ENCODE measurements around the gene GJA1.
"Not testable (repeated sequence)": the region's sequence is repeated elsewhere in the genome, so short reads cannot be mapped to it uniquely, and the experiment has no call there.

Gene GJA1

GRCh38 chr6:121435444-121436069, at the start of gene GJA1:
GJA1 (plus strand) TSS chr6:121435646; CDS start chr6:121446848, 11,202 bp downstream.
- peak; percentile 69 for DNase-seq (ENCODE audit: low read depth)

GRCh38 chr6:121386551-121386950, 48.9 kb upstream of the GJA1 start:
- DNase-seq (ENCODE audit: low read depth), result not testable (repeated sequence)

- DNase-seq (ENCODE audit: low read depth), result no peak
Observed at GRCh38 chr6:121389419-121389818, 46.0 kb upstream of the GJA1 start.

DNA sequence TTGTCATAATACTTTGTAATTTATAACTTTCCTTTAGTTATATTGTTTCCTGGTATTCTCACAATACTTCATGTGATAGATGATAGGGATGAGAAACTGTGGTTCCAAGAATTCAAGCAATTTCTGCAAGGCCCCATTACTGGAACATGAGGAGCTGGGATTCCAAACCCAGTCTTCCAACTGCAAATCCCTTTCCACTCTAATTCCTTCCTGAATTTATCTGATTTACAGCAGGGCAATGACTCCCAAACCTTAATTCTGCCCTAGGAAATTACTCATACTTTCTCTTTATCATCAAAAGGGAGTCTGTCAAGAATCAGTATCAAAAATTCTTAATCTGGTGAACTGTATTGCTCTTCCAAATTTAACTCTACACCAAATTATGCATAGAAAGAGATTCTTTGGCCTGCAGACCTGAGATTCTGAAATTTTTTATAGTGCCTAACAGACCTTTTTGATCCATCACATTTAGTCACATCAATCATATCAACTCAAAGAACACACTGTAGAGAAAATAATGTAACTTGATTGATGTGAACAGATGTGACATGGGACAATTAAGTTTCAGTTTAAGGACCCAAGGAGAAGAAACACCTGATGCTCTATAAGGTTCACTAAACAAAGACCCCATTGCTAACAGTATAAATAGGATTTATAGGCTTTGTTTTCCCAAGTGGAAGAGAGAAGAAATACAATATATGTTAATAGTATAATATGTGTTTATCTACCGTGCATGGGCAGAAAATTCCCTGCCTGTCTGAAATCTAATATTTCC, 41.5 kb upstream of the GJA1 start:
- DNase-seq (ENCODE audit: low read depth), result no peak

DNA sequence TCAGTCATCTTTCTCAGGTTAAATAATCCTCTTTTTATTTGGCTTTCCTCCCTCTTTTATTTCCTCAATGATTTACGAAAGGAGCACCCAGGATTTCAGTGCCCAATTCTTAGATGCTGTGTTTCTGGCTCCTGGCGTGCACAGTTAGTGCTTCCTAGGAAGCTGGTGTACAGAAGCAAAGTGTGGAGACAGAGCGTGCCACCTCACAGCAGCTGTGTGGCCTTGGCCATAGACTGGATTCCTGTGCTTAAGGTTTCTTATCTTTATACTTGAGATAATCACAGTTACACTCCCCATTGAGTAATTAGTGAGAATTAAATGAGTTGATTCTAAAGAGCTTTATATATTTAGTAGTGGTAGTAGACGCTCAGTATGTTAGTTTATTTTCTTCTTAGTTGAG, 39.7 kb upstream of the GJA1 start:
- no peak for DNase-seq (ENCODE audit: low read depth)

DNA sequence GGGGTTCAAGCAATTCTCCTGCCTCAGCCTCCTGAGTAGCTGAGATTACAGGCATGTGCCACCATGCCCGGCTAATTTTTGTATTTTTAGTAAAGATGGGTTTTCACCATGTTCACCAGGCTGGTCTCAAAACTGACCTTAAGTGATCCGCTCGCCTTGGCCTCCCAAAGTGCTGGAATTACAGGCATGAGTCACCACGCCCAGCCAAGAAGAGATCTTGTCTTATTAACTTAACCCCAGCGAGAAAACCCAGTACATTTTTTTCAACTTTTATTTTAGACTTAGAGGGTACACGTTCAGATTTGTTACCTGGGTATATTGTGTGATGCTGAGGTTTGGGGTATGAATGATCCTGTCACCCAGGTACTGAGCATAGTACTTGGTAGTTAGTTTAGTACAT, 38.3 kb upstream of the GJA1 start:
- not testable (repeated sequence) for DNase-seq (ENCODE audit: low read depth)

DNA sequence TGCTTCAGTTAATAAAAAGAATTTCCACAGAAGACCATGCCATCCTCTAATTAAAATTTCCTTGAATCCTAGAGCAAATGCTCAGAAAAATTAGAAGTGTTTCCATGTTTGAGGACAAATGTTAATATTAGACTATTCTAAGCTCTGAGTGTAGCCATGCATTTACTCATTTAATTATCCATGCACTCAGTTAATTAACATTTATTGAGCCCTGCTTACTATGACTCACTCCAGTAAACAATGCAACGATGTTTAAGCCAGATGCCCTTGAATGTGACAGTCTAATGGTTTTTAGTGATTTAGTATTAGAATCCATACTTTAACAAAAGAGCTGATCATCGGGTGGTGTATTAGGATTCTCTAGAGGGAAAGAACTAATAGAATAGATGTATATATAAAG, 37.3 kb upstream of the GJA1 start:
- no peak for DNase-seq (ENCODE audit: low read depth)

DNA sequence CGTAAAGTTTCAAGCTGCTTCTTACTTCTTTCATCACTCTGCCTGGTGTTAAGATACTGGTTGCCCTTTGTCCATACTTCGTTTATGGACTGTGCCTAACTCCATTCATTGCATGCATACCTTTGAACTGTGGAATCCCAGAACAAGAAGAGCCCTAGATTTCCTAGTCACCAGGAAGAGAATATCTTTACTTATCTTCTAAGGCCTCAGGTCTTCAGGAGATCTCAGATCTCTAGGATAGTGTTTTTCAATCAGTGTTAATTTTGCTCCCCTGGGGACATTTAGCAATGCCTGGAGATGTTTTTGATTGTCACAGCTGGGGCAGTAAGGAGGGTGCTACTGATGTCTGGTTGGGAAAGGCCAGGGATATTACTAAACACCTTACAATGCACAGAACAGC, 35.5 kb upstream of the GJA1 start:
- no peak for DNase-seq (ENCODE audit: low read depth)

- no peak for DNase-seq (ENCODE audit: low read depth)
Observed at GRCh38 chr6:121403964-121404363, 31.5 kb upstream of the GJA1 start.

DNA sequence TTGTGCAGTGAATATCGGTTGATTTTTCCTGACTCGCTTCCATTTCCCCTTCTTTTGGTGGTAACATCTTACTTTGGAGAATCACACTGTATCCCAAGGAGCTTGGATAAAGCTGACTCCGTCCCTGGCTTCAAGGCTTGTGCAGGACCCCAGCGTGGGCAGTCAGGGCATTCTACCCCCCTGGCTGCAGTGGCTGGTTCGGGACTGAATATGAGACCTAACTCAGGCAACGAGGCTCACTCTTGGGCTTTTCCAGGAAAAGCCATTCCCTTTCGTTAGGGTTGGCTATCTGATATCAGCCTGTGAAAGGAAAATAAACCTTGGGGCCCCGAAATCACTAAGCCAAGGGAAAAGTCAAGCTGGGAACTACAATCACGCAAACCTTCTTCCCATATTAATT, 30.1 kb upstream of the GJA1 start:
- no peak for DNase-seq (ENCODE audit: low read depth)

- DNase-seq (ENCODE audit: low read depth), result no peak
Observed at GRCh38 chr6:121408321-121408720, 27.1 kb upstream of the GJA1 start.

DNA sequence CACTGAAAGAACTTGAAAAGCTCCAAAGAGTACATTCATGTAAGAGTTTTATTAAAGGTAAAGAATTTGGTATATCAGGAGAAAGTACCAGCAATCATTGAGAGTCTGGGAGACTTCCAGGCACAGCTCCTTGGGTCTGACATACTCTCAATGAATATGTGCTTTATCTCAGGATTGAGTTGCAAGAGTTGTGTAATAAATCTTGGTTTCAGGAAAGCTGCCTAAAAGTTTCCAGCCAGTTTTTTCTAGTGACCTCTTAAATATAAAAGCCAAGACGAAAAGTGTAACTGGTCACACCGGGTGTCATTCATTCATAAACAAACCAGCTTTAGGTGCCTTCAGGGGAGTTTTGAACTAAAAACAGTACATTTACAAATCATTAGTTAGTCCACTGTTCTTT, 21.6 kb upstream of the GJA1 start:
- no peak for DNase-seq (ENCODE audit: low read depth)

DNA sequence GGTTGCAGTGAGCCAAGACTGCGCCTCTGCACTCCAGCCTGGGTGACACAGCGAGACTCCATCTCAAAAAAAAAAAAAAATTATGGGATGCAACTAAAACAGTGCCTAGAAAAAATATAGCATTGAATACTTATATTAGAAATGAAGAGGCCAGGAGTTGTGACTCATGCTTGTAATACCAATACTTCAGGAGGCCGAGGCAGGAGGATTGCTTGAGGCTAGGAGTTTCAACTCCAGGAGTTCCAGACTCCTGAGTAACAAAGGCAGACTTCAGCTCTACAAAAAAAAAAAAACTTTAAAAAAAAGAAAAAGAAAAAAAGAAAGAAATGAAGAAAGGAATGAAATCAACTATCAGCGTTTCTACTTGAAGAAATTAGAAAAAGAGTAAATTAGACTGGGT, 17.1 kb upstream of the GJA1 start:
- no peak for DNase-seq (ENCODE audit: low read depth)

DNA sequence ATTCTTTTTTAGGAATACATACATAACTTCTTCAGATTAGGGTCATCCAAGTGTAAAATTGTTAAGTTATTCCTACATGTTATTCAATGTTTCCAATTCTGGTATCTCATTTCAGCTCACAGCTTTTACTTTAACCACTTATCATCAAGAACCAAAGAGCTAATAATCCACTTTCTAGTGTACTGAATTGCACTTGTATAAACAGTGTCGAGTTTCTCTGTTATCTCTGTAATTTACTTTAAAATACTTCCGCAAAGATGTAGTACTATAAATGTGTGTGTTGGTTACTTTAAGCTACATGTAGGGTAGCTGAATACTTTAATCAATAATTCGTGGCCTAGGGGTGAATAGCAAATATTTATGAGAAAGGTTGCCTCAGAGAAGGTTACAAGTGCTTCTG, 8.8 kb upstream of the GJA1 start:
- DNase-seq (ENCODE audit: low read depth), result no peak

- no peak for DNase-seq (ENCODE audit: low read depth)
Observed at GRCh38 chr6:121428872-121429756, 6.3 kb upstream of the GJA1 start.

DNA sequence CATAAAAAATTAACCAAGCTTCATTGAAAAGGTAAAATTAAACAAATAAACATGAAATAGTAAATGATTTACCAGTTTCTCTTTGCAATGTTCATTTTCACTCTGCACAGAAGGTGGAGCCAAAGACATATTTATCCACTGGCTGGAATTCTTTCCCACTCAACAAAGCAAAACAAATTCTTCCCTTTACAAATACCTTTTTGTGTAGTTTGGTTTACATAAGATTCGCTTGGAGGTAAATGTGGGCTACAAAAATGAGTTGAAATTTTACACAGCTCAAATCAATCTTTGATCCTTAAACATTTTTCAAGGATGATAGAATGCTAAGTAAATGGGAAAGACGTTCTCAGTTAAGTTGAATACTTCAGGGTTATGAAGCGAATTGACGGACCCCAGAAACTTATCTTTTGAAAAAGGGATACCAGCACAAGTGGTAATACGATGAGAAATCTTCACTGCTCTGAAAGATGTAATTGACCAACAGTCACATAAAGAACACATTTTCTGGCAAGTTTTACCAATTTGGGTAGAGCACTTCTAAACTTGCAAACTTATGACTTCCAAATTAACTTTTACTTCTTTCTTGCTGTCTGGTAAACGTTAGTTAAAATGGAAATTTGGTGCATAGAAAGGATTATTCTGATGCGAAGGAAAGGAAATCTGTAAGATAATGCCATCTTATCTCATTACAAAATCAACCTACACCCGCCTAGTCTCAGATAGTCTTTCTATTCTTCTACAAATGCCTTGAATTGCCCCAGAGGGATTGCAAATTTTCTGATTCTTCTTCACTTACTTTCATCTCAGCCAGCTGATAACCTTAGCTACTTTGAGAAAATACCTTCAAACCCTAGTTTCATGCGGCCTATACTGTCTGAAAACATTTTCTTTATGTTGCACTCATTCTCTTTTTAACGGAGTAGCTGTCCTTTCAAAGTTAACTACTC, 4.7 kb upstream of the GJA1 start:
- DNase-seq (ENCODE audit: low read depth), result no peak

DNA sequence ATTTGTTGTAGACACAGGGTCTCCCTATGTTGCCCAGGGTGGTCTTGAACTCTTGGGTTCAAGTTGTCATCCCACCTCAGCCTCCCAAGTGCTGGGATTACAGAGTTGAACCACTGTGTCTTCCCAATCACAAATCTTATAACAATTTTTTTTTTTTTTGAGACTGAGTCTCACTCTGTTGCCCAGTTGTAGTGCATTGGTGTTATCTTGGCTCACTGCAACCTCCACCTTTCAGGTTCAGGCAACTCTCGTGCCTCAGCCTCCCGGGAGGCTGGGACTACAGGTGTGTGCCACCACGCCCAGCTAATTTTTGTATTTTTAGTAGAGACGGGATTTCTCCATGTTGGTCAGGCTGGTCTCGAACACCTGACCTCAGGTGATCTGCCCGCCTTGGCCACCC, 3.7 kb upstream of the GJA1 start:
- DNase-seq (ENCODE audit: low read depth), result not testable (repeated sequence)

DNA sequence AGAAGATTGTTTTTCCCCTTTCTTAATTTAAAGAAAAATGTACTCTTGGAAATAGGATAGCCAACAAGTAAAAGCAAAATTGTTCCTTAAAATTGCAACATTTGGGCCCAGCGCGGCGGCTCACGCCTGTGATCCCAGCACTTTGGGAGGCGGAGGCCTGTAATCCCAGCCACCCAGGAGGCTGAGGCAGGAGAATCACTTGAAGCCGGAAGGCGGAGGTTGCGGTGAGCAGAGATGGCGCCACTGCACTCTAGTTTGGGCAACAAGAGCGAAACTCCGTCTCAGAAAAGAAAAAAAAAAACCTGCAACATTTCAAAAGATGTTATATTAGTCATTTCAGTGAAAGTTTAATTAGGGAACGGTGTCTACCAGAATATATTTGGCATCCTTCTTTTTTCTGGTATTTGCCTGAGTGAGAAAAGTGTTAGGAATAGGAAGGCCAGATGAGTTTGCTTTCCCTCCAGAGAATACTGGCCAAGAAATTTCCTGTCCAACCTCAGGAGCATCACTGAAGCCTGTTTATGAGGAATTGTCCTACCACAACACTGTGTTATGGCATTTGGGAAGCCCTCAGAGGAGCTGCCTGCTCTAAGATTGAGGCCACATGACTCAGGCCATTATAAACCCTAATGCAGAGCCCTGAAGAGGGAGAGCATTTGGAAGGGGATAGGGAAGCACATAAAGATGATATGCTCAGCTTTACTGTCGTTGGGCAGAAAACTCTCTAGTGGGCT, 1.2 kb upstream of the GJA1 start:
- peak; percentile 40 for DNase-seq (ENCODE audit: low read depth)

GRCh38 chr6:121436274-121436857, 920 bp downstream of the GJA1 start:
- DNase-seq (ENCODE audit: low read depth), result no peak
